Heart left ventricle (tissue), 13 donors: ENCODE data around the gene SLC49A3.

Source experiments
- POLR2A ChIP-seq, 2 donors: fragments of 450-650 bp; IDR thresholded peaks; one replicate each; pipeline ENCODE4 v1.6.1; 2017; ENCODE audit warnings: antibody characterized with exemption in 2 of 2, mild to moderate bottlenecking in 2 of 2, moderate library complexity in 2 of 2
- TF ChIP-seq, protein P1 (sequence below), 12 donors: fragments of 200-600 bp; sonication (generic) in 4 of 12; IDR thresholded peaks; one replicate each; pipeline versions ENCODE4 v1.5.0 to v1.8.0; 2018 to 2022; ENCODE audit warnings: antibody characterized with exemption in 12 of 12, mild to moderate bottlenecking in 5 of 12
- donor health status: ischemic (EF 13 %, LVEDD 7.1; RV severe dilation, severe dysfunction).
- donor health status: DM: no; HTN: yes; CAD: no.
- donor health status: DM: no; HTN: no; CAD: no.
- donor health status: ischemic (EF 25% LVEDD 6.9; RV normal size, moderate dysfunction).
- donor health status: ischemic (EF 25% LVEDD 5.7; RV mildly dilated, moderate dysfunction).
- donor health status: ischemic (EF 35%, LVEDD 5.7; RV mildly dilated, moderate dysfunction).
- donor health status: nonischemic (EF 11% LVEDD 7.7; RV severe dilation, severe dysfunction).
- donor health status: DM: yes; HTN: yes; CAD: no.
- donor health status: PGD.
- donor health status: ischemic (EF 29% LVEDD 5.4; RV normal size, mild dysfunction).
- donor health status: nonischemic (EF 23%, LVEDD 6.1; RV moderate dilation, normal function).

GRCh38 chr4:722169-722725 is 33.3 kb upstream of the SLC49A3 start:
- TF ChIP-seq, protein P1, sequence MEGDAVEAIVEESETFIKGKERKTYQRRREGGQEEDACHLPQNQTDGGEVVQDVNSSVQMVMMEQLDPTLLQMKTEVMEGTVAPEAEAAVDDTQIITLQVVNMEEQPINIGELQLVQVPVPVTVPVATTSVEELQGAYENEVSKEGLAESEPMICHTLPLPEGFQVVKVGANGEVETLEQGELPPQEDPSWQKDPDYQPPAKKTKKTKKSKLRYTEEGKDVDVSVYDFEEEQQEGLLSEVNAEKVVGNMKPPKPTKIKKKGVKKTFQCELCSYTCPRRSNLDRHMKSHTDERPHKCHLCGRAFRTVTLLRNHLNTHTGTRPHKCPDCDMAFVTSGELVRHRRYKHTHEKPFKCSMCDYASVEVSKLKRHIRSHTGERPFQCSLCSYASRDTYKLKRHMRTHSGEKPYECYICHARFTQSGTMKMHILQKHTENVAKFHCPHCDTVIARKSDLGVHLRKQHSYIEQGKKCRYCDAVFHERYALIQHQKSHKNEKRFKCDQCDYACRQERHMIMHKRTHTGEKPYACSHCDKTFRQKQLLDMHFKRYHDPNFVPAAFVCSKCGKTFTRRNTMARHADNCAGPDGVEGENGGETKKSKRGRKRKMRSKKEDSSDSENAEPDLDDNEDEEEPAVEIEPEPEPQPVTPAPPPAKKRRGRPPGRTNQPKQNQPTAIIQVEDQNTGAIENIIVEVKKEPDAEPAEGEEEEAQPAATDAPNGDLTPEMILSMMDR (IDR thresholded peaks at IDR 0.05) = no peak
- no peak for TF ChIP-seq POLR2A (IDR thresholded peaks at IDR 0.05)
